ENCODE data around the gene NPFFR2.
"Not testable (repeated sequence)": the region's sequence is repeated elsewhere in the genome, so short reads cannot be mapped to it uniquely, and the experiment has no call there.

The NPFFR2 gene

GRCh38 chr4:72031868-72032608 lies at the start of gene NPFFR2:
TSS of gene NPFFR2 (plus strand) at chr4:72032000. CDS start at chr4:72128592, 96,592 bp downstream.
- DNase-seq (ENCODE audit: low spot score): peak; percentile 8

GRCh38 chr4:71992571-71993312 lies 39.1 kb upstream of the NPFFR2 start:
- DNase-seq (ENCODE audit: low spot score): no peak

GRCh38 chr4:71994559-71994958 lies 37.2 kb upstream of the NPFFR2 start:
- DNase-seq (ENCODE audit: low spot score): no peak

GRCh38 chr4:71995297-71995696 lies 36.5 kb upstream of the NPFFR2 start:
- no peak for DNase-seq (ENCODE audit: low spot score)

GRCh38 chr4:72006586-72006985 lies 25.2 kb upstream of the NPFFR2 start:
- peak; percentile 9 for DNase-seq (ENCODE audit: low spot score)

GRCh38 chr4:72011906-72012305 lies 19.9 kb upstream of the NPFFR2 start:
- DNase-seq (ENCODE audit: low spot score): no peak

GRCh38 chr4:72016011-72016410 lies 15.8 kb upstream of the NPFFR2 start:
- no peak for DNase-seq (ENCODE audit: low spot score)

- no peak for DNase-seq (ENCODE audit: low spot score)
Measured at GRCh38 chr4:72019688-72020087, 12.1 kb upstream of the NPFFR2 start.

GRCh38 chr4:72022553-72022952 lies 9.2 kb upstream of the NPFFR2 start:
- DNase-seq (ENCODE audit: low spot score): no peak

- DNase-seq (ENCODE audit: low spot score): no peak
Measured at GRCh38 chr4:72055566-72055965, 23.8 kb downstream of the NPFFR2 start.

GRCh38 chr4:72063726-72064125 lies 31.9 kb downstream of the NPFFR2 start:
- DNase-seq (ENCODE audit: low spot score): no peak

GRCh38 chr4:72067051-72067450 lies 35.3 kb downstream of the NPFFR2 start:
- DNase-seq (ENCODE audit: low spot score): no peak

- no peak for DNase-seq (ENCODE audit: low spot score)
Measured at GRCh38 chr4:72073816-72074215, 42.0 kb downstream of the NPFFR2 start.

- no peak for DNase-seq (ENCODE audit: low spot score)
Measured at GRCh38 chr4:72076562-72076961, 44.8 kb downstream of the NPFFR2 start.

GRCh38 chr4:72077346-72077745 lies 45.5 kb downstream of the NPFFR2 start:
- DNase-seq (ENCODE audit: low spot score): no peak

- DNase-seq (ENCODE audit: low spot score): no peak
Measured at GRCh38 chr4:72084587-72085011, 52.8 kb downstream of the NPFFR2 start.

GRCh38 chr4:72090606-72091005 lies 58.8 kb downstream of the NPFFR2 start:
- not testable (repeated sequence) for DNase-seq (ENCODE audit: low spot score)

GRCh38 chr4:72094059-72094797 lies 62.4 kb downstream of the NPFFR2 start:
- DNase-seq (ENCODE audit: low spot score): no peak

GRCh38 chr4:72107456-72107855 lies 75.7 kb downstream of the NPFFR2 start:
- DNase-seq (ENCODE audit: low spot score): no peak

- no peak for DNase-seq (ENCODE audit: low spot score)
Measured at GRCh38 chr4:72109364-72109763, 77.6 kb downstream of the NPFFR2 start.

GRCh38 chr4:72109959-72110497 lies 78.2 kb downstream of the NPFFR2 start:
- no peak for DNase-seq (ENCODE audit: low spot score)

- DNase-seq (ENCODE audit: low spot score): no peak
Measured at GRCh38 chr4:72110886-72111285, 79.1 kb downstream of the NPFFR2 start.

Data from hepatic stellate cell (primary cell).